Nephron (organoid): Measurements from ENCODE around the gene MRPL1.

Experiments used
- H3K27ac Mint-ChIP-seq, 3 experiments: 2 replicates each; pipeline ENCODE4 v1.8.0; 2020; ENCODE audit warnings: mixed read lengths in 3 of 3, mild to moderate bottlenecking in 2 of 3, moderate library complexity in 1 of 3
- H3K27me3 Mint-ChIP-seq: 2 replicates; pipeline ENCODE4 v1.8.0; 2021; ENCODE audit warnings: low read depth, mild to moderate bottlenecking, moderate library complexity, mixed read lengths
- H3K36me3 Mint-ChIP-seq: 2 replicates; pipeline ENCODE4 v1.8.0; 2020; ENCODE audit warnings: low read depth, mixed read lengths
- H3K4me1 Mint-ChIP-seq: 2 replicates; pipeline ENCODE4 v1.8.0; 2020; ENCODE audit warnings: mixed read lengths
- H3K4me3 Mint-ChIP-seq, 3 experiments: 2 replicates each; pipeline ENCODE4 v1.8.0; 2020; ENCODE audit warnings: mild to moderate bottlenecking in 3 of 3, mixed read lengths in 3 of 3, moderate library complexity in 2 of 3
- H3K9me3 Mint-ChIP-seq: 2 replicates; pipeline ENCODE4 v1.8.0; 2020; ENCODE audit warnings: mixed read lengths
- CTCF ChIP-seq, 3 experiments: fragments of 200-600 bp; sonication (generic); IDR thresholded peaks; one replicate each; pipeline ENCODE4 v1.5.0; 2021; ENCODE audit warnings: antibody characterized with exemption in 3 of 3; ENCODE audit not compliant: unreplicated experiment in 3 of 3

The MRPL1 gene

DNA sequence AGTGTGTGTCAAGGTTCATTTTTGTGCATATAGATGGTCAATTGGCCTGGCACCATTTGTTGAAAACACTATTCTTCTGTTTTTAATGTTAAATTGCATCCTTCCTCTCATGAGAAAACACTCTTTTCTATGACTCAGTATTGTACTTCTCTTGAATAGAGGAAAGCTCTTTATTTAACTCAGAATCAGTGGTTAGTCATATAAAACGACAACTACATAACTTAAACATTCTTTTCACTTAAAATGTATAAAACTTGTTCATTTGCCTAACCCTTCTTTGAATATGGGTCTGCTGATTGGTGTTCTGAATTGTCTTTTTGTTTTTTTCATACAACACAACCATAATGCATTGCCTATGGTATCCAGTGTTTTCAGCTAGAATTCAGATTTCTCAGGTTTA lies 17.2 kb upstream of the MRPL1 start:
- no peaks in the 10 kb centered on the region for H3K9me3 Mint-ChIP-seq
- H3K4me3 Mint-ChIP-seq, result no peak overlapping the region
- no peaks in the 10 kb centered on the region for H3K4me1 Mint-ChIP-seq
- no peak overlapping the region for H3K27ac Mint-ChIP-seq
- TF ChIP-seq CTCF (IDR thresholded peaks at IDR 0.05; ENCODE audit: unreplicated experiment in 3 of 3), result no peak
- no peaks in the 10 kb centered on the region for H3K36me3 Mint-ChIP-seq
- H3K27me3 Mint-ChIP-seq, result peaks cover 4% of the 10 kb centered on the region

DNA sequence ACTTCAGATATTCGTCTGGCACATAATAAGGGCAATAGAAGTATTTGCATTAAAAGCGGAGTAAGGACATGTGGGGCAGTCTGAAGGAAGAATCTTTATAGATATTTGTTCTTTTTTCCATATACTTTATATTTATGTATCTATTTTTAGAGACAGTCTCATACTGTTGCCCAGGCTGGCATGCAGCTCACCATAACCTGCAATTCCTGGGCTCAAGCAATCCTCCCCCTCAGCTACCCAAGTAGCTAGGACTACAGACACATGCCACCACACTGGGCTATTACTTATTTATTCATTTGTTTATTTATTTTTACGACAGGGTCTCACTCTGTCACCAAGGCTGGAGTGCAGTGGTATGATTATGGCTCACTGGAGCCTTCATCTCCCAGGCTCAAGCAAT lies 16.7 kb upstream of the MRPL1 start:
- Mint-ChIP-seq H3K4me3 (no peak overlapping the region), H3K27ac (no peak overlapping the region), H3K27me3 (peaks cover 4% of the 10 kb centered on the region), H3K36me3 (no peaks in the 10 kb centered on the region), H3K4me1 (no peaks in the 10 kb centered on the region), H3K9me3 (no peaks in the 10 kb centered on the region)
- TF ChIP-seq CTCF (IDR thresholded peaks at IDR 0.05; ENCODE audit: unreplicated experiment in 3 of 3), result no peak

GRCh38 chr4:77848508-77848907 lies 14.1 kb upstream of the MRPL1 start:
- Mint-ChIP-seq H3K27me3 (peaks cover 4% of the 10 kb centered on the region), H3K36me3 (no peaks in the 10 kb centered on the region), H3K9me3 (no peaks in the 10 kb centered on the region), H3K27ac (no peak overlapping the region), H3K4me3 (no peak overlapping the region), H3K4me1 (no peaks in the 10 kb centered on the region)
- TF ChIP-seq CTCF (IDR thresholded peaks at IDR 0.05; ENCODE audit: unreplicated experiment in 3 of 3), result no peak

DNA sequence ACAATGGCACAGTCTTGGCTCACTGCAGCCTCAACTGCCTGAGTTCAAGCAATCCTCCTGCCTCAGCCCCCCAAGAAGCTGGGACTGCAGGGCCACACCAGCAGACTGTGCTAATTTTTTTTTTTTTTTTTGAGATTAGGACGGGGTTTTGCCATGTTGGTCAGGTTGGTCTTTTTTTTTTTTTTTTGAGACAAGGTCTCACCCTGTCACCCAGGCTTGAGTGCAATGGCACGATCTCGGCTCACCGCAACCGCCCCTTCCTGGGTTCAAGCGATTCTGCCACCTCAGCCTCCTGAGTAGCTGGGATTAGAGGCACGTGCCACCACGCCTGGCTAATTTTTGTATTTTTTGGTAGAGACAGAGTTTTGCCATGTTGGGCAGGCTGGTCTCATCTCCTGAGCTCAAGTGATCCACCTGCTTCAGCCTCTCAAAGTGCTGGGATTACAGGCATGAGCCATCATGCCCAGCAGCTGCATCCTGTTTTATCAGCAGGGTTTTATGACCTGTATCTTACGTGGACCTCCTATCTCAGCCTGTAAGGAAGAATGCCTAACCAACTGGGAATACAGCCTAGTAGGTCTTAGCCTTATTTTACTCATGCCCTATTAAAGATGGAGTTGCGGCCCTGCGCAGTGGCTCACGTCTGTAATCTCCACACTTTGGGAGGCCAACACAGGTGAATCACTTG lies 13.2 kb upstream of the MRPL1 start:
- no peak overlapping the region for H3K27ac Mint-ChIP-seq
- no peak for TF ChIP-seq CTCF (IDR thresholded peaks at IDR 0.05; ENCODE audit: unreplicated experiment in 3 of 3)
- H3K4me1 Mint-ChIP-seq, result no peaks in the 10 kb centered on the region
- no peaks in the 10 kb centered on the region for H3K36me3 Mint-ChIP-seq
- no peaks in the 10 kb centered on the region for H3K9me3 Mint-ChIP-seq
- H3K4me3 Mint-ChIP-seq, result no peak overlapping the region
- peaks cover 4% of the 10 kb centered on the region for H3K27me3 Mint-ChIP-seq

DNA sequence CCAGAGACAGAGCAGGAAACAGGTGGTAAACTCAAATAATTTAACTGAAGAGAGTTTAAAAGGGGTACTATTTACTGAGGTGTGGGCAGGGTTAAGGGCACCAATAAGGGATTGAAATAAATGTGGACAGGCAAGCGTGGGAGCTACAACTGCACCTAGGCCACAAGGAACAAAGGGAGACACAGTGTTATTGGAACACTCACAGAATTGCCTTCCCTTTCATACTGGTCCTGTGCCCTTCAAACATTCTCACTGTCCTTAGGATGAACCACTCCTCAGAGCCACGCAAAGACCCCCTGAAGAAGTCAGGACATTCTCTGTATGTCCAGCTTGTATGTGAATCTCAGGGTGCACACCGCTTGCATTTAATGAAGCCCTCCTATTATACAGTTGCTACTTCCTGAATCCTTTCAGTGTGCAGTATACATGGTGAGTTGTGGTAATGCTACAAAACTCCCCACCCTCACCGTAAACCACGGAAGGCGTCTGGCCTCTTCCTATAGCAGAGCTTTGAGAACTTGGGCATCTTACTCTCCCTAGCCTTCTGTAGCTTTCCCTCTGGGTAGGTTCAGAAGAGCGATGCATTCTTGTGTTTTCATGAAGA lies 9.6 kb upstream of the MRPL1 start:
- Mint-ChIP-seq H3K27ac (no peak overlapping the region), H3K36me3 (no peaks in the 10 kb centered on the region), H3K4me1 (peaks cover 14% of the 10 kb centered on the region), H3K9me3 (no peaks in the 10 kb centered on the region), H3K27me3 (no peaks in the 10 kb centered on the region), H3K4me3 (no peak overlapping the region)
- no peak for TF ChIP-seq CTCF (IDR thresholded peaks at IDR 0.05; ENCODE audit: unreplicated experiment in 3 of 3)
